Testis (tissue), 3 donors: ENCODE measurements around the gene HLA-DOA. TPM values are rescaled to one million over a fixed set of nuclear protein-coding genes. Genes with fewer than 3 reads are reported as not detected.

Experiments used
- DNase-seq: peaks from one replicate; pipeline ENCODE4 v3.0.0-alpha.2; 2019
- H3K27ac ChIP-seq, 2 donors: fragments of 200-600 bp; sonication (generic); one replicate each; pipeline ENCODE4 v1.5.1; 2019
- H3K27me3 ChIP-seq: fragments of 200-600 bp; sonication (generic); one replicate; pipeline ENCODE4 v1.5.1; 2019
- H3K36me3 ChIP-seq: fragments of 200-600 bp; sonication (generic); one replicate; pipeline ENCODE4 v1.5.1; 2017; ENCODE audit warnings: low read depth; ENCODE audit errors: missing control alignments
- H3K4me1 ChIP-seq: fragments of 200-600 bp; sonication (generic); one replicate; pipeline ENCODE4 v1.5.1; 2019
- H3K4me3 ChIP-seq, 2 donors: fragments of 200-600 bp; sonication (generic); one replicate each; pipeline ENCODE4 v1.5.1; 2017 to 2019
- H3K9me3 ChIP-seq: fragments of 200-600 bp; sonication (generic); one replicate; pipeline ENCODE4 v1.5.1; 2017
- POLR2A ChIP-seq: fragments of 450-650 bp; IDR thresholded peaks from one replicate; pipeline ENCODE4 v1.6.1; 2017; ENCODE audit warnings: antibody characterized with exemption, mild to moderate bottlenecking, moderate library complexity
- WGBS, 2 donors: methylation state at CpG; one replicate each; pipeline ENCODE4 v1.1.5; 2018; 5-methylcytosine and 5-hydroxymethylcytosine counted together
- intact Hi-C: fragments of 100-400 bp; cut with DNase I; formaldehyde crosslinking; loops from one replicate; pipeline ENCODE4 v1.15.1; 2023; ENCODE audit warnings: low total_unique reads
- polyA plus RNA-seq: library from polyadenylated mRNA; stranded (reverse); fragments of 350-450 nt; fragmentation: Illumina TruSeq; extraction: RNeasy Lipid Tissue Mini Kit (QIAGEN cat#74804); gene quantifications from one replicate; pipeline ENCODE4 v1.2.3, GENCODE V29; 2014; ENCODE audit warnings: low read depth, low replicate concordance; ENCODE audit not compliant: insufficient read depth
- total RNA-seq, 2 donors: library from RNA; depleted of rRNA; stranded (reverse); fragments of >200 nt; gene quantifications; one replicate each; pipeline ENCODE4 v1.2.3, GENCODE V29; 2016
- TF ChIP-seq, protein P1 (sequence below), 3 experiments: fragments of 450-650 bp in 2 of 3; fragments of 200-600 bp in 1 of 3; sonication (generic) in 1 of 3; IDR thresholded peaks; one replicate each; pipeline ENCODE4 v1.5.1; 2016 to 2019; ENCODE audit warnings: antibody characterized with exemption in 3 of 3, mild to moderate bottlenecking in 2 of 3, moderate library complexity in 1 of 3

HLA-DOA gene
- total and polyA plus RNA-seq, 3 donors from 2014 or later, result 1.2 to 13.5 (median 1.7) TPM

DNA sequence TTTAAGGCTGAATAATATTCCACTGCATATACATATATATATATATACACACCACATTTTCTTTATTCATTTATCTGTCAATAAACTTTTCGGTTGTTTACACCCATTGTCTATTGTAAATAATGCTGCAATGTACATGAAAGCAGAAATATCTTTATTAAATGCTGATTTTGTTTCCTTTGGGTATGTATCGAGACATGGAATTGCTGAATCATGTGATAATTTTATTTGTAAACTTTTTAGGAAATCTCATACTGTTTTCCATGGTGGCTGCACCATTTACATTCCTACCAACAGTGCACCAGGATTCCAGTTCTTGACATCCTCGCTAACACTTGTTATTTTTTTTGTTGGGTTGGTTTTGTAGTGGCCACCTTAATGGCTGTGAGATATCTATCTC is 14.1 kb upstream of the HLA-DOA start:
- H3K4me3 ChIP-seq, result no peak overlapping the region
- no peak overlapping the region for H3K27ac ChIP-seq
- H3K36me3 ChIP-seq, result no peaks in the 10 kb centered on the region
- peaks cover 11% of the 10 kb centered on the region for H3K4me1 ChIP-seq
- no peak for TF ChIP-seq POLR2A
- TF ChIP-seq, protein P1, sequence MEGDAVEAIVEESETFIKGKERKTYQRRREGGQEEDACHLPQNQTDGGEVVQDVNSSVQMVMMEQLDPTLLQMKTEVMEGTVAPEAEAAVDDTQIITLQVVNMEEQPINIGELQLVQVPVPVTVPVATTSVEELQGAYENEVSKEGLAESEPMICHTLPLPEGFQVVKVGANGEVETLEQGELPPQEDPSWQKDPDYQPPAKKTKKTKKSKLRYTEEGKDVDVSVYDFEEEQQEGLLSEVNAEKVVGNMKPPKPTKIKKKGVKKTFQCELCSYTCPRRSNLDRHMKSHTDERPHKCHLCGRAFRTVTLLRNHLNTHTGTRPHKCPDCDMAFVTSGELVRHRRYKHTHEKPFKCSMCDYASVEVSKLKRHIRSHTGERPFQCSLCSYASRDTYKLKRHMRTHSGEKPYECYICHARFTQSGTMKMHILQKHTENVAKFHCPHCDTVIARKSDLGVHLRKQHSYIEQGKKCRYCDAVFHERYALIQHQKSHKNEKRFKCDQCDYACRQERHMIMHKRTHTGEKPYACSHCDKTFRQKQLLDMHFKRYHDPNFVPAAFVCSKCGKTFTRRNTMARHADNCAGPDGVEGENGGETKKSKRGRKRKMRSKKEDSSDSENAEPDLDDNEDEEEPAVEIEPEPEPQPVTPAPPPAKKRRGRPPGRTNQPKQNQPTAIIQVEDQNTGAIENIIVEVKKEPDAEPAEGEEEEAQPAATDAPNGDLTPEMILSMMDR (IDR thresholded peaks at IDR 0.05), result no peak
- WGBS, 2 donors, result 62 to 87% methylated on average over 3 of the region's 3 CpGs
- intact Hi-C loops, result no loop called here
- no peak for DNase-seq
- H3K27me3 ChIP-seq, result no peaks in the 10 kb centered on the region
- H3K9me3 ChIP-seq, result no peaks in the 10 kb centered on the region

DNA sequence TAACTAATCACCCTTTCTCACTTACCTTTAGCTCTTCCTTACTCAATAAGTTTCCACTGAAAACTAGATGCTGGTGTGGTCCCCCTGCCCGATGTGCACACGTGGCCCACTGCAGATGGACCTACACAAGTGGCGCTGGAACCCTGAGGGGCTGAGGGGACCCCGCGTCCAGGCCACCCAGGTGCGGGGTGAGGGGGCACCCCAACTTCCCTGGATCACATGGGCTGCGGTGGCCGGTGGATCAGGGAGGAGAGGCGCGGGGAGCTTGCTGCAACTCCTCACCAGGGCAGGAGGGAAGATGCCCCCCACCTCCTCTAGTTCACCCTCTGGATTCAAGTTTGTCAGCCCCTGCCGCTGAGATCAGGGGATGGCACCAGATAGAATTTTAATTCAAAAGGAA is 12.5 kb upstream of the HLA-DOA start:
- no peak overlapping the region for H3K27ac ChIP-seq
- DNase-seq, result no peak
- no peaks in the 10 kb centered on the region for H3K36me3 ChIP-seq
- intact Hi-C loops, result no loop called here
- WGBS, 2 donors, result 90 to 93% methylated on average over 11 of the region's 11 CpGs
- H3K4me1 ChIP-seq, result peaks cover 15% of the 10 kb centered on the region
- no peak overlapping the region for H3K4me3 ChIP-seq
- TF ChIP-seq, protein P1 (IDR thresholded peaks at IDR 0.05), result no peak
- TF ChIP-seq POLR2A, result no peak
- no peaks in the 10 kb centered on the region for H3K27me3 ChIP-seq
- H3K9me3 ChIP-seq, result no peaks in the 10 kb centered on the region

DNA sequence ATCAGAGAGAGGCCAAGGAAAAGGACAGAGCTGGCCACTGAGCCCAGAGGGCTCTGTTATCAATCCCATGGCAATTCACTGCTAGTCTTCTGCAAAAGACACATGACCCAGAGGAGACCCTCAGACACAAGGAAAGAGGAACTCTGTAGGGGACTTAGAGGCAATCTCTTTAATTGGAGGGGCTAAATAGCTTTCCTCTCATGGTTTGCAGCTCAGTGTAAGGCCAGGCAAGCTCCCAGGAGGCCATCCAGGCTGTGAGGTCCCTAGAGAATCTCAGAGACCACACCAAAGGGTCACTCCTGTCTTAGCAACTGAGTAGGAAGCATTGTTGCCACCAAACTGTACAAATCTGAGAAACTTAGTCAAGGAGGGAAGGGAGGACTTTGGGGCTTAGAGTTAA is 10.0 kb upstream of the HLA-DOA start:
- Histone ChIP-seq H3K4me3 (no peak overlapping the region), H3K27me3 (no peaks in the 10 kb centered on the region), H3K27ac (peak overlapping the region; percentile 42 to 84)

DNA sequence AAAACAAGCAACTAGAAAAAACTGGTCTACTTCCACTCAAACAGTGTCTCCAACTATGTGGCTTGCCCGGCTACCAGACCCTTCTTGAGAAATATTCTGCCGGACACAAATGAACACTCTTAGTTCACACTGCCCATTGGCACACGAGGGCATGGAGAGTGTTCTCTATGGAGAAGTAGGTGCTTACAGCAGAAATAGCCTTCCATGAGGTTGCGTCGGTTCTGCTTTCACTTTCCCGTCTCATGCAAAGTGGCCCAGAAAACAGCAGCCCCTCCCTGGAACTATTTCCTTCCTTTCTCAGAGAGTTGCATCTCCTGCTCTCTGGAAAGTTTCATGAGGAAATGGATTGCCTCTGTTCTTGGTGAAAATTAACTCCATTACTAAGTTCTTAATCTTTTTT is 9.5 kb upstream of the HLA-DOA start:
- H3K9me3 ChIP-seq, result no peaks in the 10 kb centered on the region

More for the DNA sequence above, 10.0 kb upstream of the HLA-DOA start:
- no peak for DNase-seq
- intact Hi-C loops, result no loop called here
- Histone ChIP-seq H3K36me3 (no peaks in the 10 kb centered on the region), H3K4me1 (peaks cover 24% of the 10 kb centered on the region), H3K9me3 (no peaks in the 10 kb centered on the region)
- no peak for TF ChIP-seq POLR2A
- TF ChIP-seq, protein P1 (IDR thresholded peaks at IDR 0.05), result no peak

DNA sequence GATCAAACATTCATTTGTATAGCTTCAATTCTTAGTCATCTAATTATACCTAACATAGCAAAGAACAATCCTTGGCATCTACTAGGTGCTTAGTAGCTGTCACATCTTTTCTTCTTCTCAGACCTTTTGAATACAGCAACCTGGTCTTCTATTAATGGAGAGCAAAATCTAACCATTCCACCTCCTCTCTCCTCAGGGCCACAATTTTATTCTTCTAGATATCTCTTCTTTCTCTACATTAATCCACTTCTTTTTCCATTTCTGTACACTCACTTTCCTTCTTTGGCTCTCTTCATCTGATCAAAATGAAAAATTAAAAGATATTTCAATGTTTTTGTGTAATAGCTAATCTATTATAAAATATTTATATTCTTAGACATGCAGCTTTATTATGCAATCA is 9.0 kb upstream of the HLA-DOA start:
- intact Hi-C loops, result no loop called here
- H3K36me3 ChIP-seq, result no peaks in the 10 kb centered on the region
- H3K27ac ChIP-seq, result peak overlapping the region; percentile 42 to 84
- DNase-seq, result no peak
- no peak overlapping the region for H3K4me3 ChIP-seq
- no peaks in the 10 kb centered on the region for H3K27me3 ChIP-seq
- peaks cover 24% of the 10 kb centered on the region for H3K4me1 ChIP-seq
- H3K9me3 ChIP-seq, result no peaks in the 10 kb centered on the region
- TF ChIP-seq POLR2A, result no peak
- TF ChIP-seq, protein P1 (IDR thresholded peaks at IDR 0.05), result no peak

More for the DNA sequence above, 9.5 kb upstream of the HLA-DOA start:
- no peaks in the 10 kb centered on the region for H3K36me3 ChIP-seq
- 47 to 52% methylated on average over 6 of the region's 6 CpGs for WGBS, 2 donors
- H3K4me3 ChIP-seq, result no peak overlapping the region
- peak; percentile 63 for DNase-seq
- H3K27me3 ChIP-seq, result no peaks in the 10 kb centered on the region
- TF ChIP-seq POLR2A, result no peak
- TF ChIP-seq, protein P1 (IDR thresholded peaks at IDR 0.05), result no peak
- intact Hi-C loops, result no loop called here
- H3K4me1 ChIP-seq, result peaks cover 24% of the 10 kb centered on the region
- peak overlapping the region; percentile 42 to 84 for H3K27ac ChIP-seq
